ENCODE measurements around the gene DNASE1L1.

The DNASE1L1 gene

DNA sequence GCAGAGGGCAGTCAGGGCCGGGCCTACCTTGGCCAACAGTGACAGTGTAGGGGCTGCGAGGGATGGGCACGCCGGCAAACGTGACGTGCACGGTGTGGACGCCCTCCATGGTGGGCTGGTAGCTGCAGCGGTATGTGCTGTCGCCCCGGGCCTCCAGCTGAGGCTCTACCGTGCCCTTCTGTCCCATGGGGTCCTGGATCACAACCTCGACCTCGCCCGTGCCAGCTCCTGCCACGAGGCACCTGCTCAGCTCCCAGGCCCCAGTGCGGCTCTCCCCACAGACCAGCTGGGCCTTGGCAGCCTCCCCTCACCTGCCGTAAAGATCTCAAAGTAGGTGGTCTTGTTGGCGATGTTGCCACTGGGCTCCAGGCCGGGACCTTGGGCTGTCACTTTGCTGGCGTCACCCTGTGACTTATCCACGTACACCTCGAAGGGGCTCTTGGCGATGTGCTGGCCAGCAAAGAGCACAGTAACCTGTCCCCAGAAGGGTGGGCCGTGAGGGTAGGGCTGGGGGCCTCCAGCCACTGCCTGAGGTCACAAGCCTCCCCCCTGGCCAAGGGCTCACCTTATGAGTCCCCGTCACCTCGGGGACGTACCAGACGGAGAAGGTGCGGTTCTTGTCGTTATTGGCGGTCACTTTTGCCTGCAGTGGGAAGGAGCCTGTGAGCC is 42.9 kb downstream of the DNASE1L1 start:
- no peak for DNase-seq

DNA sequence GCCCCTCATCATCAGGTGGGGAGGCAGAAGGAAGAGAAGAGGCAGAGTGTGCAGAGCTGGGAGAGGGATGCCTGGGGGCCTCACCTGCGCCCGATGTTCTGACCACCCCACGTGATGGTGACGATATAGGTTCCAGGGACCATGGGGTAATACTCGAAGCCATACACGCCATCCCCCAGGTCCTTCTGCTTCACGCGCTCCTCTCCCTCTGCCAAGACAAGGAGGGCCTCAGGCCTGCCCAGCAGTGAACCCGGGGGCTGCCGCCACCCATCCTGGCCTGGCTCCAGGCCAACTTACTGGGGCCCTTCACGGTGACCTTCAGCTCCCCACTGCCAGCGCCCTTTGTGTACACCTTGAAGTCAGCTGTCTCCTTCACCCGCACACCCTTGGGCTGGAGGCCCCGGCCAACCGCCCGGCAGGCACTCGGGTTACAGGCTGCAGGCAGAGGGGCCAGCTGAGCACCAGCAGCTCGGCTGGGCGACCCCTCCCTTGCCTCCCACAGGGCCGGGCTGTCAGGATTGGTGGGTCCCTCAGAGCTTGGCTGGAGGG is 43.9 kb downstream of the DNASE1L1 start:
- DNase-seq = no peak

- DNase-seq = no peak
Measured at GRCh38 chrX:154363706-154364439, 45.2 kb downstream of the DNASE1L1 start.

- no peak for DNase-seq
Measured at GRCh38 chrX:154362085-154362742, 46.8 kb downstream of the DNASE1L1 start.

GRCh38 chrX:154360155-154360713 is 48.8 kb downstream of the DNASE1L1 start:
- DNase-seq = no peak

DNA sequence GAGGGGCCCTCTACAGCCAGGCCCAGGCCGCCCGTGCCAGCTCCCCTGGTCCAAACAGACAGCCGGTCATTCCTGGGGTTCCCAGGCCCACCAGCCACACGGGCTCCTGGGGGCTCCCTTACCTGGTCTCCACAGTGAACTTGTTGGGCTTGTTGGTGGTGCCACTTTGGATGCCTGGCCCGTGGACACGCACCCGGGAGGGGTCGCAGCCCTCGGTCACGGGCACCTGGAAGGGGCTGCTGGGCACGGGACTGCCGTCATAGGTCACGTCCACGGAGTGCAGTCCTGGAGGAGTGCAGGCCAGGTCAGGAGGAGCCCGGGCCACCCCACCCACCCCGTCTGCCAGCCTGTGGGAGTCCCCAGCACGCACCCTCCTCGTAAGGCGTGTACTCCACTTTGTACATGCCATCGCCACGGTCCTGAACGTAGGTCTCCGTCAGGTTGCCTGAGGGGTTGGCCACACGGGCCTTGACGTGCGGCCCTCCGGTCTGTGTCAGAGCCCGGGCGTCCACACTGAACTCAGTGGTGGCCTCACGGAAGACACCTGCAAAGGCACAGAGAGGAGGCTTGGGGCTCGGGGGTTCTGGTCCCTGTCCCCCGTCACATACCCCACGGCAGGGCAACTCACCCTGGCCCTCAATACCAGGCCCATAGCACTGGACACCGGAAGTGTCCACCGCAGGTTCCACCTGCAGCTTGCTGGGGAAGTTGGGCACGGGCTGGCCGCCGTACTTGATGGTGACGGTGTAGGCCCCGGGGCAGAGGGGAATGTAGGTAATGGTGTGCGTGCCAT is 49.5 kb downstream of the DNASE1L1 start:
- DNase-seq = no peak

GRCh38 chrX:154358829-154359228 is 50.2 kb downstream of the DNASE1L1 start:
- no peak for DNase-seq

DNA sequence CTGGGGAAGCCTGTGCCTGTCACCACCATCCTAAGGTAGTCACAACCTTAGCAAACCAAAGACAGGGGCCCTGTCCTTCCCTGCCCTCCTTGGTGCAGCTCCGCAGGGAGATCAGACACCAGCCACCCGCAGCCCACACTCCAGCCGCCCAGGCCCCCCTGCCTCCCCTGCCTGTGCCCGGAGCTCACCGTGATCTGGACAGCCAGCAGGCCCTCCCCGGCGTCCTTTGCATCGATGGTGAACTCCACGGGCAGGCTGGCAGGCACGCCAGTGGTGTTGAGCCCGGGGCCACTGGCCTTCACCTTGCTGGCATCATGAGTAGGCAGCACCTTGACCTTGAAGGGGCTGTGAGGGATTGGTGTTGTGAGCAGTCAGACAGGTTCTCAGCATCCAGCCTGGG is 51.0 kb downstream of the DNASE1L1 start:
- no peak for DNase-seq

- DNase-seq = no peak
Measured at GRCh38 chrX:154357205-154357604, 51.8 kb downstream of the DNASE1L1 start.

GRCh38 chrX:154356596-154356995 is 52.5 kb downstream of the DNASE1L1 start:
- DNase-seq = no peak

- DNase-seq = no peak
Measured at GRCh38 chrX:154355776-154356140, 53.3 kb downstream of the DNASE1L1 start.

DNA sequence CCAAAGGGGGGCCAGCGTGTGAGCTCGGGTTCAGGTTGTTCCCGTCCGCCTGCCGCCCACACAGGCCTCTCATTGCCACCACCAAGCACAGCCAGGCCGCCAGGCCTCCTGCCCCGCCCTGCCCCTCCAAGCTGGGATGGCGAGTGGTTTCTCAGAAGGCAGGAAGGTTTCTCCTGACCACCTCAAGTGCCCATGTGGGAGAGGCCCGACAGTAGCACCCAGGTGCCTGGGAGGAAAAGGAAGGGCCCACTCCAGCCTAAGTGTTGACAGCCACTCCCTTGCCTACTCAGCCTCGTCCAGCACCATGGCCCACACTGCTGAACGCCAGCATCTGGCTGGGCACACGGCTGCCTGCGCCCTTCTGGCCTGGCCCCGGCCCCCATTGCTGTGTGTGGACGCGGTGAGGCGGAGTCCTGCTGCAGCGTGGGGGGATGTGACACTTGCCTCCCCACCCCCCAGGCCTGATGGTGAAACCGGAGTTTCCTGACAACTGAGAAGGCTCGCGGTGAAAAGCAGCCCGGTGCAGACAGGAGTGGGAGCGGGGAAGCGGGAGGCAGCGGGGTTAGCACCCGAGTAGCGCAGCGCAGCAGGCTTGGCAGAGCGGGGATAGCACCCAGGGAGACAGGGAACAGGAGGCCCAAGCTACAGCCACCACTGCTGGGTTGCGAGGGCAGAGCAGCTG is 53.8 kb downstream of the DNASE1L1 start:
- DNase-seq = no peak

DNA sequence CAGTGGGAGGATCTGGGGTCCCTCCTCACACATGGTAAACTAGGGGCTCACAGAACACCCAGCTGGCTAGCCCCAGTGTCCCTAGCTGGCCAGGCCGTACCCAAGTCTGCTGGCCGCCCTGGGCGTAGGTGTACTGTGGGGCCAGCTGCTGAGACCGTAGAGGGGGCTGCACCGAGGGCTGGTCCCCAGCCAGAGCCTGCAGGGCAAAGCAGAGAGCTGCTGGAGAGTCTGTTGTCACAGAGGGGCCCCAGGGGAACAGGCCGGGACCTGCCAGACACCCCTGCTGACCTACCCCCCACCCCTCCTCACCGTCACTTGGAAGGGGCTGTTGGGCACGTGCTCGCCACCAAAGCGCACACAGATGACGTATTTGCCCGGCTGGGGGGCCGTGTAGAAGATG is 54.5 kb downstream of the DNASE1L1 start:
- DNase-seq = no peak

DNA sequence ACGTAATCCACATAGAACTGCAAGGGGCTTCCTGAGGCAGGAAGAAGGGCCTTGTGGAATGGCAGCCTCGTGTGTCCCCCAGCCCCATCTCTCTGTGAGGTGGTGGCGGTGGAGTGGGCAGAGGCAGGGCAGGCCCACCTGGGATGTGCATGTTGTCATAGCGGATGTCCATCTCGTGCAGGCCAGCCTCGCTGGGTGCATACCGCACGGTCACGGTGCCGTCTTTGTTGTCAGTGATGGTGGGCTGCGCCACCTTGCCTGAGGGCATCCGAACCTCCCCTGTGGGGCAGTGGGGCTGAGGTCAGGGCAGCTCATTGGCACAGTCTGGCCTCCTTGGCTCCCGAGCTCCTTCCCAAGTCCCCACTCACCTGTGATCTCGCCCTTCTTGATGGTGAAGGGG is 55.0 kb downstream of the DNASE1L1 start:
- no peak for DNase-seq

- DNase-seq = no peak
Measured at GRCh38 chrX:154353172-154353843, 55.7 kb downstream of the DNASE1L1 start.

DNA sequence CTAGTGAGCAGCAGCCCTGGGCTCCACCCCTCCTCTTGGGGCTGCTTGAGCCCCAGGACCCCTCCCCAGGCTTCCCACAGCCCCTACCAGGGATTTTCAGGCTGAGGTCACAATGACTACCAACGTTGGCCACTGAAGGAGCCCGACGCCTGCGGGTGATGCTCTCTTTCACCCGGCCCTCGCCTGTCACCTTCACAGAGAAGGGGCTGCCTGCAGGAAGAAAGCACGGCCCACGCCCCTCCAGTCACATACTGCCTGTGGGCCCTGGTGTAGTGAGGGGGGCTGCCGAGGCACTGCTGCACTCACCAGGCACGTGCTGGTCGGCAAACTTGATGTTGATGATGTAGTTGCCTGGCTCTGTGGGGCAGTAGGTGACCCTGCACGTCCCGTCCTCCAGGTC is 56.6 kb downstream of the DNASE1L1 start:
- no peak for DNase-seq

DNA sequence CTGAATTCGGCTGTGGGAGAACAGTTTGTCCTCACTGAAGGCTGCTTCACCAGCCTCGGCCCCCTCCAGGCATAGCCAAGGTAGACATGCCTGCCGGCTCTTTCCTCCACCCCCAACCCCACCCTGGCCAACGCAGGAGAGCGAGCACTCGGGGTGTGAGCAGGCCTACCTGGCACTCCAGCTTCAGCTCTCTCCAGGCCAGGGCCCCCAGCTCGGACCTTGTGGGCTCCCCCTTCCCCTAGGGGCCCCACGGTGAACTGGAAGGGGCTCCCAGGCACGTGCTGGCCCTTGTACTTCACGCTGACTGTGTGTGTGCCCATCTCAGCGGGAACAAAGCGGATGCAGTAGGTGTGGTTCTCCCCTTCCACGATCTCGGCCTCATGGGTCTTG is 57.0 kb downstream of the DNASE1L1 start:
- no peak for DNase-seq
